Measurements from ENCODE around the gene ARHGAP19. TPM values are rescaled to one million over a fixed set of nuclear protein-coding genes. Genes with fewer than 3 reads are reported as not detected.

The ARHGAP19 gene
- total RNA-seq, 4 donors from 2014 or later: 37.5 to 109 (median 77.7) TPM

DNA sequence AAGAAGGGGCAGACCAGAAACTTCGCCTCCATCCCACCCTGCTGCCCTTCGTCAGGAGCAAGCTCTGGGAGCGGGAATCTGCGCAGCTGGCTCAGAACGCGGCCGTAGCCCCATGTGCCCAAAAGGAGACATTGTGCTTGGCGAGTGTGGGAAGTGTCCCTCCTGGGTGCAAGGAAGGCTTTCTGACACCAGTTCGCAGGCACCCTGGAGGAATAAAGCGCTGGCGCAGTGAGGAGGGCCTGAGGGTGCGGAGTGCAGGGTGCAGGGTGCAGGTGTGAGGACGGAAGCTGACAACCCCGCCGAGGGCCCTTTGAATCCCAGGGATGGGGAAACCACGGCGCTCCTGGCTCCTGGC, 107.5 kb downstream of the ARHGAP19 start:
- 31 to 40% methylated on average over 15 to 17 of the region's 17 CpGs for whole genome bisulfite sequencing, 2 donors
- no peaks in the 10 kb centered on the region for H3K9me3 ChIP-seq
- no peak overlapping the region for H3K27ac ChIP-seq
- no peaks in the 10 kb centered on the region for H3K36me3 ChIP-seq
- no peak overlapping the region for H3K4me3 ChIP-seq
- TF ChIP-seq EP300 (IDR thresholded peaks at IDR 0.05) (no peak), POLR2A (IDR thresholded peaks at IDR 0.05) (no peak)
- TF ChIP-seq, protein P1, sequence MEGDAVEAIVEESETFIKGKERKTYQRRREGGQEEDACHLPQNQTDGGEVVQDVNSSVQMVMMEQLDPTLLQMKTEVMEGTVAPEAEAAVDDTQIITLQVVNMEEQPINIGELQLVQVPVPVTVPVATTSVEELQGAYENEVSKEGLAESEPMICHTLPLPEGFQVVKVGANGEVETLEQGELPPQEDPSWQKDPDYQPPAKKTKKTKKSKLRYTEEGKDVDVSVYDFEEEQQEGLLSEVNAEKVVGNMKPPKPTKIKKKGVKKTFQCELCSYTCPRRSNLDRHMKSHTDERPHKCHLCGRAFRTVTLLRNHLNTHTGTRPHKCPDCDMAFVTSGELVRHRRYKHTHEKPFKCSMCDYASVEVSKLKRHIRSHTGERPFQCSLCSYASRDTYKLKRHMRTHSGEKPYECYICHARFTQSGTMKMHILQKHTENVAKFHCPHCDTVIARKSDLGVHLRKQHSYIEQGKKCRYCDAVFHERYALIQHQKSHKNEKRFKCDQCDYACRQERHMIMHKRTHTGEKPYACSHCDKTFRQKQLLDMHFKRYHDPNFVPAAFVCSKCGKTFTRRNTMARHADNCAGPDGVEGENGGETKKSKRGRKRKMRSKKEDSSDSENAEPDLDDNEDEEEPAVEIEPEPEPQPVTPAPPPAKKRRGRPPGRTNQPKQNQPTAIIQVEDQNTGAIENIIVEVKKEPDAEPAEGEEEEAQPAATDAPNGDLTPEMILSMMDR (IDR thresholded peaks at IDR 0.05): no peak
- H3K27me3 ChIP-seq: peaks cover 0 to 43% of the 10 kb centered on the region in 2 donors
- no peak for DNase-seq (ENCODE audit: low spot score in 2 of 2)
- peaks cover 0 to 15% (median 4%) of the 10 kb centered on the region in 4 donors for H3K4me1 ChIP-seq

DNA sequence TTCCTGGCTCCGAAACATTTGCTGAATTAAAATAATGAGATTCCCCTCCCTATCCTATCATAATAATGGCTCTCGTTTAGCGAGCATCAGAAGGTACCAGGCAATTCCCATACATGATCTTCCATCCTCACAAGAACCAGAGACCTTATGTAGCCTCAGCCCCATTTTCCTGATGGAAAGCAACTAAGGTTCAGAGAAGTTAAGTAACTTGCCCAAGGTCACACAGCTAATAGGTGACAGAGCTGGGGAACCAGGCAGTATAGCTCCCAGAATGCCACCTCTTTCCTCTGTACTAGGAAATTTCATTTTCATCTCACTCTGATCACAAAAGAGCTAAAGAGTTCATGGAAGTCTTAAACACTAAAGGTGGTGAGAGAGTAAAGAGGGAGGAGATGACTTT, 109.1 kb downstream of the ARHGAP19 start:
- no peak for DNase-seq (ENCODE audit: low spot score in 2 of 2)
- TF ChIP-seq POLR2A (IDR thresholded peaks at IDR 0.05): no peak
- TF ChIP-seq, protein P1 (IDR thresholded peaks at IDR 0.05): no peak
- no peak for TF ChIP-seq EP300 (IDR thresholded peaks at IDR 0.05)
- H3K4me1 ChIP-seq: peaks cover 0 to 22% (median 4%) of the 10 kb centered on the region in 4 donors

DNA sequence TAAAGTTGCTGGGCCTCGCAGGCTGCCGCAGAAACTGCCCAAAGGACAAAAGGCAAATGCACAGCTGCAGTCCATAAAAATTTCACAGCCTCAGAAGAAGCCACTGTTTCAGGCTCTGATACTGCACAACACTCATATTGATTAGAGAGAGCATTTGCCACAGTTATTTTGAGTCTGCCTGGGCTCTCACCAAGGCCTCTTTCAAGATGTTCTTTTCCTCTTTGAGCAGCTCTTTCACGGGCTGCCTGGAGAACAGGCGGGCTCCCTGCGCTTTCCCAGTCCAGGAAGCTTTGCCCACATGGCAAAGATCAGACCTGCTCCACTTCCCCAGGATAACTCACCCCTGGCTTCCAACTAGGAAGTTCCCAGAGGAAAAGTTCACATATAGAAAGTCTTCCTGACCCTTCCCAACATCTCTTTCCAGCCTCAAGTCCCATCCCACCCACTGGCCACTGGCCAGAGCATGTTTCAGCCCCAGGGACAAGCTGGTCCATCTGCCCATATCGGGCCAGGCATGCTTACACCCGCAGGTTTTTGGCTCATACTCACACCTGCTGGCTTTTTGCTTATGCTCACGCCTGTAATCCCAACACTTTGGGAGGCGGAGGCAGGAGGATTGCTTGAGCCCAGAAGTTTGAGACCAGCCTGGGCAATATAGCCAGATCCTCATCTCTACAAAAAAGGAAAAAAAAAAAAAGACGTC, 110.0 kb downstream of the ARHGAP19 start:
- Histone ChIP-seq H3K27ac (no peak overlapping the region), H3K9me3 (no peaks in the 10 kb centered on the region), H3K27me3 (peaks cover 0 to 58% of the 10 kb centered on the region in 2 donors), H3K36me3 (no peaks in the 10 kb centered on the region), H3K4me3 (no peak overlapping the region), H3K4me1 (peaks cover 0 to 22% (median 4%) of the 10 kb centered on the region in 4 donors)
- TF ChIP-seq POLR2A (IDR thresholded peaks at IDR 0.05) (no peak), EP300 (IDR thresholded peaks at IDR 0.05) (no peak)
- TF ChIP-seq, protein P1 (IDR thresholded peaks at IDR 0.05): no peak
- WGBS, 2 donors: 74 to 84% methylated on average over 10 of the region's 10 CpGs
- DNase-seq (ENCODE audit: low spot score in 2 of 2): no peak

More for the DNA sequence above, 109.1 kb downstream of the ARHGAP19 start:
- no peak overlapping the region for H3K4me3 ChIP-seq
- 91 to 94% methylated on average over 3 of the region's 3 CpGs for WGBS, 2 donors
- H3K36me3 ChIP-seq: no peaks in the 10 kb centered on the region
- H3K9me3 ChIP-seq: no peaks in the 10 kb centered on the region
- H3K27me3 ChIP-seq: peaks cover 0 to 55% of the 10 kb centered on the region in 2 donors
- H3K27ac ChIP-seq: no peak overlapping the region

DNA sequence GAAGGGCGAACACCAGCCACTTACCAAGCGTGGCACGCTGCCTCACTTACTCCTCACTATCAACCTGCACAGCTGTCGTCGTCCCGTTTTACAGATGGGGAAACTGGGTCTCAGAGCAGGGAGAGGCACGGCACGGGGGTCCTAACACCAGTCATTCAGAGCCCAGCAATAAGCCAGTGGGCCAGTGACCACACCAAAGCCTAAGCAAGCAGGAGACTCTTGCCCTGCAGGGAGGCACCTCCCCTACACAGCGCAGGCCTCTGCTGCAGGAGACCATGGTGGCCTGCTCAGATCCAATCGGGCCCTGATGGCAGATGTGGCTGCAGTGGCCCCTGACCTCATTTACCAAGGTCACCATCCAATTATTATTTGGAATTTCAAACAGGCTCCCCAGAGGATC, 111.5 kb downstream of the ARHGAP19 start:
- H3K27me3 ChIP-seq: peaks cover 0 to 57% of the 10 kb centered on the region in 2 donors
- H3K9me3 ChIP-seq: no peaks in the 10 kb centered on the region
- 89 to 90% methylated on average over 10 of the region's 10 CpGs for WGBS, 2 donors
- no peak overlapping the region for H3K4me3 ChIP-seq
- H3K4me1 ChIP-seq: peaks cover 0 to 20% (median 4%) of the 10 kb centered on the region in 4 donors
- no peaks in the 10 kb centered on the region for H3K36me3 ChIP-seq
- TF ChIP-seq, protein P1 (IDR thresholded peaks at IDR 0.05): no peak
- TF ChIP-seq POLR2A (IDR thresholded peaks at IDR 0.05) (no peak), EP300 (IDR thresholded peaks at IDR 0.05) (no peak)
- DNase-seq (ENCODE audit: low spot score in 2 of 2): no peak
- no peak overlapping the region for H3K27ac ChIP-seq

DNA sequence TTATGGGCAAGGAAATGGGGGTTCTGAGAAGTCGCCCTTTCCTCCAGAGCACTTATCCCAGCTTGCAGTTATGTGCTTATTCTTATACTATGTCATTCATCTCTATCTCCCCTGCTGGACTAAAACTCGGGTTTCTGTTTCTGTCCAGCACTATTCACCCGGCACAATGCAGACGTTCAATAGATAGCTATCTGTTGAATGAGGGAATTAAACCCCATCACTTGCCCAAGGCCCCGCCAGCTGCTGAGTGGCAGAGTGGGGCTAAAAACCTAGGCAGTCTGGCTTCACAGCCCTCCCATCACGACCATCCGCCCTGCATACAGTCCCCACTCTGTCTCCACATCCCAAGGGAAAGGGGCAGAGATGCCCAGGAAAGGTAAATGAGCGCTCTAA, 112.1 kb downstream of the ARHGAP19 start:
- peaks cover 0 to 14% (median 1%) of the 10 kb centered on the region in 4 donors for H3K4me1 ChIP-seq
- WGBS, 2 donors: 67 to 71% methylated on average over 8 of the region's 8 CpGs
- no peaks in the 10 kb centered on the region for H3K9me3 ChIP-seq
- H3K27ac ChIP-seq: no peak overlapping the region
- H3K36me3 ChIP-seq: no peaks in the 10 kb centered on the region
- no peak for DNase-seq (ENCODE audit: low spot score in 2 of 2)
- peaks cover 0 to 51% of the 10 kb centered on the region in 2 donors for H3K27me3 ChIP-seq
- H3K4me3 ChIP-seq: no peak overlapping the region
- TF ChIP-seq EP300 (IDR thresholded peaks at IDR 0.05) (no peak), POLR2A (IDR thresholded peaks at IDR 0.05) (no peak)
- TF ChIP-seq, protein P1 (IDR thresholded peaks at IDR 0.05): no peak

Measured in tibial nerve (tissue), 4 donors.